Measurements from ENCODE around the gene COL7A1.

DNA sequence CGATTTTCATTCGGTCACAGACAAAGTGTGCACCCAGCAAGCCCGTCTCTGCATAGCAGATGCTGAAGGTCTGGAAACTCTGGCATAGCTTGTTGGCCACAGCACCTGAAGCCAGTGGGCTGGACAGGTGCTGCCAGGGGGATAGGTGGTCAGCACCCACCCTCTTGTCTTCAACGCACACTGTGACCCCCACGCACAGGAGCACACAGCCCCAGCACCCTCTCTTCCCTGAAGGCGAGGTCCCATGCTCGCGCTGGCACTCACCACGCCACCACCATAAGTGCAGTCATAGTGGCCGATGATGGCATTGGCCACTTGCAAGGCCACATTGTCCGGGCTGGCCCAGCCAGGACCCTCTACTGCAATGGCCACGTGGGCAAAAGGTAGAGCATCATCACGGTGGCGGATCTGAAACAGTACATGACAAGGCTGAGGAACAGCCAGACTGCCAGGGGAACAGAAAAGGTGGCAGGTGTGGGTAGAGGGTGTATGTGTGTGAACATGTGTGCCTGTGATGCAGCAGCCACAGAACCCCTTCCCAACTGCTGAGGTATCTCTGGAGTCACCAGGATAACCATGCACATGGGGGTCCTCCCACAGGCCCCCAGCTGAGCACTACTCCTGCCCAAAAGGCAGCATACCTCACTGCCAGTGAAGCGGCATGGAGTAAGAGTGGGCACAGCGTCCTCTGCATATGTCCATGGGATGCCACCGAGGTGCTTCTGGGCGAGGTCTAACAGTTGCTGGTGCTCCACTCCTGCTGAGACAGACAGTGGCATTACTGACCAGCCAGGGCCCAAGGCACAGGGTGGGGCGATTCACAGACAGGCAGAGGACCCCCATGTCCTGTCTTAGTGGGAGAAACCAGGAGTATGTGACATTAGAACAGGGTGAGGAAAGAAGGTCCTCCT lies 5.8 kb upstream of the COL7A1 start:
- no peak for TF ChIP-seq GATA2 (IDR thresholded peaks at IDR 0.05; ENCODE audit: low read depth, low read length)
- TF ChIP-seq GATA3 (IDR thresholded peaks at IDR 0.05; ENCODE audit: low read depth, low read length), result no peak

Data from SH-SY5Y (cell line).